PC-3 (cell line): Measurements from ENCODE around the gene CPSF4L. TPM values are rescaled to one million over a fixed set of nuclear protein-coding genes. Genes with fewer than 3 reads are reported as not detected.

Experiments used
- ATAC-seq: fragments of 200-7000 bp; cut with Tn5 transposase; 2 replicates; pipeline ENCODE4 v1.9.1; 2020; ENCODE audit warnings: mild to moderate bottlenecking, moderate library complexity
- BruUV-seq: library from RNA; stranded (reverse); fragments of 400-500 nt; replicated peaks from 2 replicates; lab custom pipeline; 2021; lab: Mats Ljungman, UMichigan
- CTCF ChIA-PET: fragments of 300-600 bp; sonication (Branson Sonifier 250); formaldehyde crosslinking; loops from one replicate; lab custom pipeline; 2022; ENCODE audit warnings: antibody characterized with exemption; lab: Charles Lee
- POLR2A ChIA-PET: fragments of 300-600 bp; sonication (Branson Sonifier 250); formaldehyde crosslinking; loops from one replicate; lab custom pipeline; 2022; ENCODE audit warnings: antibody characterized with exemption; ENCODE audit not compliant: unreplicated experiment; lab: Charles Lee
- DNase-seq: peaks from one replicate; pipeline ENCODE4 v3.0.0-alpha.2; 2015
- H2AFZ ChIP-seq: fragments of 300-600 bp; sonication (generic); 2 replicates; pipeline ENCODE4 v1.6.0; 2016; ENCODE audit warnings: antibody characterized with exemption, low read length
- H3F3A ChIP-seq: fragments of 300-600 bp; sonication (generic); one replicate; pipeline ENCODE4 v1.6.0; 2017; ENCODE audit warnings: antibody characterized with exemption, low read length, control low read depth, mild to moderate bottlenecking; ENCODE audit not compliant: unreplicated experiment
- H3K27ac ChIP-seq: fragments of 300-600 bp; sonication (generic); 2 replicates; pipeline ENCODE4 v1.5.1; 2016; ENCODE audit warnings: mild to moderate bottlenecking, low read length
- H3K27me3 ChIP-seq: fragments of 300-600 bp; sonication (generic); 2 replicates; pipeline ENCODE4 v1.6.1; 2016; ENCODE audit warnings: low read length, mixed read lengths
- H3K36me3 ChIP-seq: fragments of 300-600 bp; sonication (generic); 2 replicates; pipeline ENCODE4 v1.6.1; 2016; ENCODE audit warnings: low read depth, mixed run types, low read length, mixed read lengths
- H3K4me1 ChIP-seq: fragments of 300-600 bp; sonication (generic); 2 replicates; pipeline ENCODE4 v1.5.1; 2016; ENCODE audit warnings: low read length; ENCODE audit not compliant: insufficient read depth
- H3K4me2 ChIP-seq: fragments of 300-600 bp; sonication (generic); 2 replicates; pipeline ENCODE4 v1.6.0; 2016; ENCODE audit warnings: low read length
- H3K4me3 ChIP-seq: fragments of 300-600 bp; sonication (generic); 2 replicates; pipeline ENCODE4 v1.5.1; 2016; ENCODE audit warnings: mild to moderate bottlenecking, low read length, mixed read lengths
- H3K79me2 ChIP-seq: fragments of 300-600 bp; sonication (generic); 2 replicates; pipeline ENCODE4 v1.6.1; 2017; ENCODE audit warnings: low read length, mixed read lengths
- H3K9ac ChIP-seq: fragments of 300-600 bp; sonication (generic); 2 replicates; pipeline ENCODE4 v1.6.0; 2016; ENCODE audit warnings: mild to moderate bottlenecking, low read length
- H3K9me2 ChIP-seq: fragments of 300-600 bp; sonication (generic); replicated peaks from 2 replicates; pipeline ENCODE4 v1.6.1; 2016; ENCODE audit warnings: mixed run types, low read length, mixed read lengths
- H3K9me3 ChIP-seq: fragments of 300-600 bp; sonication (generic); 2 replicates; pipeline ENCODE4 v1.6.1; 2016; ENCODE audit warnings: low read length, mixed read lengths
- H4K20me1 ChIP-seq: fragments of 300-600 bp; sonication (generic); 2 replicates; pipeline ENCODE4 v1.6.1; 2016; ENCODE audit warnings: low read length, mixed read lengths
- EZH2 ChIP-seq: fragments of 300-600 bp; sonication (generic); IDR thresholded peaks from one replicate; pipeline ENCODE4 v1.6.1; 2017; ENCODE audit warnings: antibody characterized with exemption, mild to moderate bottlenecking, low read length; ENCODE audit not compliant: unreplicated experiment
- EZH2phosphoT487 ChIP-seq: fragments of 300-600 bp; sonication (generic); IDR thresholded peaks from 2 replicates; pipeline ENCODE4 v1.6.1; 2018; ENCODE audit warnings: mild to moderate bottlenecking, antibody characterized with exemption, low read length, borderline replicate concordance
- intact Hi-C: fragments of 100-400 bp; cut with micrococcal nuclease; formaldehyde crosslinking; loops from 2 replicates; pipeline ENCODE4 v1.9.0; 2023
- total RNA-seq: library from RNA; depleted of rRNA; stranded (reverse); fragments of >200 nt; gene quantifications from 2 replicates; pipeline ENCODE4 v1.2.3, GENCODE V29; 2014
- TF ChIP-seq, protein P1 (sequence below): fragments of 300-600 bp; sonication (generic); conservative IDR thresholded peaks from 2 replicates; pipeline ENCODE4 v1.5.1; 2017; ENCODE audit warnings: antibody characterized with exemption, low read depth, mild to moderate bottlenecking, low read length

CPSF4L gene
- total RNA-seq, 1 experiment from 2014 or later, result not detected

GRCh38 chr17:73267648-73268537, 6.2 kb upstream of the CPSF4L start:
- Histone ChIP-seq H3K4me1 (no peaks in the 10 kb centered on the region), H3K79me2 (no peaks in the 10 kb centered on the region), H3F3A (no peaks in the 10 kb centered on the region), H3K4me2 (no peak overlapping the region), H3K9me2 (no peaks in the 10 kb centered on the region), H3K36me3 (no peaks in the 10 kb centered on the region), H3K27ac (no peak overlapping the region), H3K9me3 (no peaks in the 10 kb centered on the region), H3K9ac (no peak overlapping the region), H4K20me1 (no peaks in the 10 kb centered on the region), H3K27me3 (no peaks in the 10 kb centered on the region), H2AFZ (no peak overlapping the region), H3K4me3 (no peak overlapping the region)
- no TSS peak for BruUV-seq
- CTCF ChIA-PET, result interaction anchor here (0.5 to 0.9 kb wide), 3 partner anchors 10 to 48 kb away, joined by 3 to 4 read pairs (median 3); no protein-coding TSS in a partner anchor
- TF ChIP-seq EZH2, result no peak
- DNase-seq (no peak), ATAC-seq (no peak)
- POLR2A ChIA-PET, result no interaction called here
- intact Hi-C loops, result no loop called here

DNA sequence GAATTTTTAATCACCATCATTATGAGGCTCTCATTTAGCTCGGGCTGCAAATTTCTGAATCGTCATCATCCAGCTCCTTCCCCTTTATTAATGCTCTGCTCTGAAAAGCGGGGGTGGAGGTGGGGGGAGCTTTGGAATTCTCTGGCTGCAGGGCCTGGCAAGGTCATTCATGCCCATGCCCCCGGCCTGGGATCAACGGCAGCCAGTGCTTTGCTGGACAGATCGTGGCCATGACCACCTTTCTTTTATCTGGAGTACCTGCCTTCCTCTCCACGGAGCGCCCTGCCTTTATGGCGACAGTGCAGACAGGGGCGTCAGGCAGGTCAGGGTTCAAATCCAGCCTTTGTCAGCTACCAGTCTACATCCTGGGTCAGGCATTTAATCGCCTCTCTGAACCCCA, 5.1 kb upstream of the CPSF4L start:
- CTCF ChIA-PET, result interaction anchor here (0.9 kb wide), 1 partner anchor 11 kb away, joined by 3 read pairs; no protein-coding TSS in a partner anchor
- H4K20me1 ChIP-seq, result no peaks in the 10 kb centered on the region
- ATAC-seq, result no peak

More for the DNA sequence above, 5.1 kb upstream of the CPSF4L start:
- Histone ChIP-seq H3K4me3 (no peak overlapping the region), H3K9ac (no peak overlapping the region), H3F3A (no peaks in the 10 kb centered on the region), H3K36me3 (no peaks in the 10 kb centered on the region), H3K9me3 (no peaks in the 10 kb centered on the region), H3K27ac (no peak overlapping the region), H3K4me1 (no peaks in the 10 kb centered on the region), H3K79me2 (no peaks in the 10 kb centered on the region), H2AFZ (no peak overlapping the region), H3K9me2 (no peaks in the 10 kb centered on the region), H3K4me2 (no peak overlapping the region), H3K27me3 (no peaks in the 10 kb centered on the region)
- BruUV-seq, result no TSS peak
- TF ChIP-seq, protein P1, sequence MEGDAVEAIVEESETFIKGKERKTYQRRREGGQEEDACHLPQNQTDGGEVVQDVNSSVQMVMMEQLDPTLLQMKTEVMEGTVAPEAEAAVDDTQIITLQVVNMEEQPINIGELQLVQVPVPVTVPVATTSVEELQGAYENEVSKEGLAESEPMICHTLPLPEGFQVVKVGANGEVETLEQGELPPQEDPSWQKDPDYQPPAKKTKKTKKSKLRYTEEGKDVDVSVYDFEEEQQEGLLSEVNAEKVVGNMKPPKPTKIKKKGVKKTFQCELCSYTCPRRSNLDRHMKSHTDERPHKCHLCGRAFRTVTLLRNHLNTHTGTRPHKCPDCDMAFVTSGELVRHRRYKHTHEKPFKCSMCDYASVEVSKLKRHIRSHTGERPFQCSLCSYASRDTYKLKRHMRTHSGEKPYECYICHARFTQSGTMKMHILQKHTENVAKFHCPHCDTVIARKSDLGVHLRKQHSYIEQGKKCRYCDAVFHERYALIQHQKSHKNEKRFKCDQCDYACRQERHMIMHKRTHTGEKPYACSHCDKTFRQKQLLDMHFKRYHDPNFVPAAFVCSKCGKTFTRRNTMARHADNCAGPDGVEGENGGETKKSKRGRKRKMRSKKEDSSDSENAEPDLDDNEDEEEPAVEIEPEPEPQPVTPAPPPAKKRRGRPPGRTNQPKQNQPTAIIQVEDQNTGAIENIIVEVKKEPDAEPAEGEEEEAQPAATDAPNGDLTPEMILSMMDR, result no peak
- TF ChIP-seq EZH2, result no peak
- no peak for TF ChIP-seq EZH2phosphoT487
- intact Hi-C loops, result no loop called here
- DNase-seq, result no peak
- POLR2A ChIA-PET, result no interaction called here
